K562 (cell line): Measurements from ENCODE around the gene COL9A2. TPM values are rescaled to one million over a fixed set of nuclear protein-coding genes. Genes with fewer than 3 reads are reported as not detected.
A peak's percentile ranks its signal among the peaks of the same experiment; 100 is the strongest.

ENCODE experiments used
- ATAC-seq: fragments of 200-7000 bp; cut with Tn5 transposase; 3 replicates; pipeline ENCODE4 v1.9.1; 2020; ENCODE audit warnings: moderate library complexity
- Bru-seq: library from RNA; stranded (reverse); fragments of 400-500 nt; gene quantifications from one replicate; lab custom pipeline; 2021; lab: Mats Ljungman, UMichigan
- BruChase-seq, 2 experiments: library from RNA; stranded (reverse); fragments of 400-500 nt; gene quantifications; one replicate each; lab custom pipeline; 2021; lab: Mats Ljungman, UMichigan
- BruUV-seq: library from RNA; stranded (reverse); fragments of 400-500 nt; replicated peaks from 2 replicates; lab custom pipeline; 2021; lab: Mats Ljungman, UMichigan
- CTCF ChIA-PET: fragments of 300-600 bp; formaldehyde crosslinking; extraction: SDS; loops from one replicate; lab custom pipeline; 2021; ENCODE audit warnings: low intra/inter-chr PET ratio; lab: Yijun Ruan, JAX
- POLR2A ChIA-PET: fragments of 300-600, 350-650 bp; sonication (Branson Sonifier 250); formaldehyde crosslinking; extraction: SDS; loops from one replicate; lab custom pipeline; 2021; ENCODE audit warnings: antibody characterized with exemption, inconsistent platforms; lab: Yijun Ruan, JAX
- DNase-seq, 4 experiments: peaks; one replicate each; pipeline versions ENCODE4 v3.0.0 to v3.0.0-alpha.2; 2011 to 2018; ENCODE audit warnings: low spot score in 3 of 4, mixed read lengths in 3 of 4; ENCODE audit errors: extremely low read depth in 1 of 4
- FAIRE-seq: peaks from 2 replicates; lab custom pipeline; 2011; peaks lifted over from hg19 to GRCh38; lab: Jason Lieb, UNC
- H2AFZ ChIP-seq: 2 replicates; pipeline ENCODE4 v1.6.0; 2011; ENCODE audit warnings: low read depth, low read length, control low read depth, inconsistent platforms
- H3K27ac ChIP-seq: fragments of 200-600 bp; 3 replicates; pipeline ENCODE4 v1.8.0; 2011; ENCODE audit warnings: low read depth, mild to moderate bottlenecking, control low read depth, inconsistent platforms, low read length, moderate library complexity, mixed read lengths; ENCODE audit errors: extremely low read depth
- H3K27me3 ChIP-seq, 2 experiments: fragments of 300-600 bp in 1 of 2; 2 replicates in 1 of 2; 3 replicates in 1 of 2; pipeline versions ENCODE4 v1.6.0 to v1.8.0; 2011; ENCODE audit warnings: inconsistent platforms in 2 of 2, low read length in 2 of 2, mild to moderate bottlenecking in 1 of 2, mixed read lengths in 1 of 2, moderate library complexity in 1 of 2; ENCODE audit not compliant: control insufficient read depth in 2 of 2, insufficient read depth in 2 of 2
- H3K36me3 ChIP-seq: fragments of 300-600 bp; 3 replicates; pipeline ENCODE4 v1.8.0; 2011; ENCODE audit warnings: mild to moderate bottlenecking, low read length, inconsistent platforms; ENCODE audit not compliant: control insufficient read depth, insufficient read depth
- H3K4me1 ChIP-seq, 2 experiments: fragments of 200-600 bp in 1 of 2; replicated peaks in 1 of 2; 2 replicates in 1 of 2; 3 replicates in 1 of 2; pipeline versions ENCODE4 v1.5.1 to v1.8.0; 2011; ENCODE audit warnings: inconsistent platforms in 2 of 2, low read length in 2 of 2, mild to moderate bottlenecking in 1 of 2, mixed read lengths in 1 of 2, moderate library complexity in 1 of 2; ENCODE audit not compliant: control insufficient read depth in 2 of 2, insufficient read depth in 2 of 2
- H3K4me2 ChIP-seq: 2 replicates; pipeline ENCODE4 v1.6.1; 2011; ENCODE audit warnings: low read length, control low read depth, inconsistent platforms, mixed read lengths; ENCODE audit not compliant: insufficient read depth
- H3K4me3 ChIP-seq: fragments of 200-600 bp; sonication (generic), shearing (Covaris generic); 2 replicates; pipeline ENCODE4 v1.5.1; 2016; ENCODE audit warnings: control low read depth, inconsistent platforms
- H3K79me2 ChIP-seq: fragments of 200-600 bp; 3 replicates; pipeline ENCODE4 v1.8.0; 2011; ENCODE audit warnings: low read length, inconsistent platforms; ENCODE audit not compliant: control insufficient read depth, insufficient read depth
- H3K9ac ChIP-seq, 2 experiments: 2 replicates each; pipeline versions ENCODE4 v1.6.0 to v1.6.1; 2011; ENCODE audit warnings: low read depth in 2 of 2, low read length in 2 of 2, control low read depth in 1 of 2, inconsistent platforms in 1 of 2, mild to moderate bottlenecking in 1 of 2, mixed read lengths in 1 of 2; ENCODE audit not compliant: insufficient read depth in 1 of 2
- H3K9me1 ChIP-seq: one replicate; pipeline ENCODE4 v1.6.0; 2011; ENCODE audit warnings: inconsistent platforms, mild to moderate bottlenecking, low read length, moderate library complexity; ENCODE audit not compliant: control insufficient read depth, insufficient read depth
- H3K9me3 ChIP-seq: replicated peaks from 2 replicates; pipeline ENCODE4 v1.5.1; 2011; ENCODE audit warnings: low read depth, low read length, inconsistent platforms; ENCODE audit not compliant: control insufficient read depth, insufficient read depth
- H4K20me1 ChIP-seq: replicated peaks from 2 replicates; pipeline ENCODE4 v1.6.1; 2011; ENCODE audit warnings: low read length, inconsistent platforms, mixed read lengths; ENCODE audit not compliant: control insufficient read depth, insufficient read depth
- HNRNPL ChIP-seq: fragments of 200-400 bp; formaldehyde crosslinking; IDR thresholded peaks from 2 replicates; pipeline ENCODE4 v1.6.1; 2017; ENCODE audit warnings: low read depth, mild to moderate bottlenecking, low read length
- ZBTB33 ChIP-seq: sonication (generic); formaldehyde crosslinking; IDR thresholded peaks from 2 replicates; pipeline ENCODE4 v1.8.1; 2023; ENCODE audit warnings: mild to moderate bottlenecking, missing genetic modification reagents
- ZBTB43 ChIP-seq: sonication (generic); formaldehyde crosslinking; IDR thresholded peaks from 2 replicates; pipeline ENCODE4 v1.8.0; 2023; ENCODE audit warnings: mild to moderate bottlenecking, missing genetic modification reagents
- WGBS: fragments of 100-300 bp; shearing (Covaris generic); methylation state at CpG from one replicate; pipeline ENCODE4 v1.1.6; 2016; ENCODE audit warnings: low coverage, mixed read lengths; ENCODE audit not compliant: insufficient coverage; ENCODE audit errors: missing lambda C conversion rate; 5-methylcytosine and 5-hydroxymethylcytosine counted together
- in situ Hi-C: fragments of 300-500 bp; cut with MboI; formaldehyde crosslinking; loops from 4 replicates; pipeline ENCODE4 v1.15.0; 2018; ENCODE audit warnings: inconsistent platforms, mixed read lengths
- intact Hi-C: fragments of 100-400 bp; cut with micrococcal nuclease; formaldehyde crosslinking; loops from 2 replicates; pipeline ENCODE4 v1.14.2; 2022
- long read RNA-seq, 3 experiments: library from polyadenylated mRNA in 2 of 3; library from RNA in 1 of 3; unstranded in 2 of 3; stranded (forward) in 1 of 3; transcript quantifications; one replicate each; pipeline ENCODE4 v2.0.0, GENCODE V29; 2019 to 2022
- polyA minus RNA-seq, 3 experiments: library from RNA; depleted of rRNA, polyadenylated mRNA; stranded (reverse); fragments of >200 nt; gene quantifications; 2 replicates each; pipeline ENCODE4 v1.2.3, GENCODE V29; 2011
- polyA plus RNA-seq, 8 experiments: library from polyadenylated mRNA; depleted of rRNA in 4 of 8; stranded (reverse) in 5 of 8; unstranded in 3 of 8; fragments of >200 nt; fragmentation: Nextera tagmentation in 2 of 8; fragmentation: Illumina TruSeq in 1 of 8; extraction: Ambion mirVana in 2 of 8; extraction: Trizol in 1 of 8; gene quantifications; 2 replicates each; pipeline versions ENCODE4 v1.2.1 to v1.2.3, GENCODE V29; 2011 to 2014; ENCODE audit warnings: inconsistent platforms in 1 of 8, missing spikeins in 1 of 8
- total RNA-seq, 7 experiments: library from RNA; depleted of rRNA in 6 of 7; stranded (reverse); fragments of >200 nt in 6 of 7; fragmentation: Illumina TruSeq in 2 of 7; extraction: Trizol in 2 of 7; gene quantifications; 2 replicates each; pipeline versions ENCODE4 v1.2.1 to v1.2.3, GENCODE V29; 2011 to 2021; ENCODE audit warnings: low replicate concordance in 1 of 7

The COL9A2 gene
- 0.58 and 1.9 TPM in 2 replicates for total RNA-seq (2011; cell fraction: chromatin; rRNA removed; ENCODE audit: low replicate concordance)
- total RNA-seq (2011; cell fraction: nucleolus; rRNA removed) = 0.53 and 1.3 TPM in 2 replicates
- total RNA-seq (2011; cell fraction: nucleoplasm; rRNA removed) = 0.73 and 1.1 TPM in 2 replicates
- total RNA-seq (2014; rRNA removed) = 0.90 and 0.95 TPM in 2 replicates
- total RNA-seq (2014; rRNA removed; fragmentation: Illumina TruSeq; extraction: Trizol) = 0.06 and 0.15 TPM in 2 replicates
- 0.60 and 0.72 TPM in 2 replicates for total RNA-seq (2015; rRNA removed; fragmentation: Illumina TruSeq; extraction: Trizol)
- 0.47 and 0.72 TPM in 2 replicates for total RNA-seq (2021)
- 0.31 and 0.45 TPM in 2 replicates for polyA plus RNA-seq (2011; rRNA removed)
- polyA plus RNA-seq (2011; cell fraction: cytosol; rRNA removed) = 0.46 and 0.47 TPM in 2 replicates
- polyA plus RNA-seq (2011; cell fraction: nucleus; rRNA removed) = 3.7 and 4.4 TPM in 2 replicates
- 0.78 and 3.8 TPM in 2 replicates for polyA plus RNA-seq (2012)
- polyA plus RNA-seq (2014; fragmentation: Illumina TruSeq; extraction: Trizol) = 0.24 and 0.54 TPM in 2 replicates
- under 1 TPM; 0.03 TPM for polyA plus RNA-seq (2014; fragmentation: Nextera tagmentation; extraction: Ambion mirVana)
- 1.5 and 2.2 TPM in 2 replicates for polyA plus RNA-seq (2014; rRNA removed)
- 0.11 and 0.30 TPM in 2 replicates for polyA minus RNA-seq (2011; rRNA and poly(A)+ RNA removed)
- 1.6 TPM in 1 of 2 replicates, not detected in the other for polyA minus RNA-seq (2011; cell fraction: cytosol; rRNA and poly(A)+ RNA removed)
- 0.13 and 1.4 TPM in 2 replicates for polyA minus RNA-seq (2011; cell fraction: nucleus; rRNA and poly(A)+ RNA removed)
- Bru-seq, nascent RNA = percentile 32 among the genes with signal in this experiment
- BruChase-seq, experiment 1, labeled RNA remaining after a 2-hour chase = percentile 26 among the genes with signal in this experiment
- percentile 22 among the genes with signal in this experiment for BruChase-seq, experiment 2, labeled RNA remaining after a 6-hour chase
- long read RNA-seq, experiment 1, partial matches to known transcripts = 0 of 2 reads
- long read RNA-seq, experiment 1, other reads (novel, unspliced or antisense) = 2 of 2 reads
- long read RNA-seq, experiment 2, partial matches to known transcripts = 0 of 2 reads
- long read RNA-seq, experiment 2, other reads (novel, unspliced or antisense) = 2 of 2 reads
- long read RNA-seq, experiment 3, partial matches to known transcripts = 0 of 1 reads
- long read RNA-seq, experiment 3, other reads (novel, unspliced or antisense) = 1 of 1 reads

DNA sequence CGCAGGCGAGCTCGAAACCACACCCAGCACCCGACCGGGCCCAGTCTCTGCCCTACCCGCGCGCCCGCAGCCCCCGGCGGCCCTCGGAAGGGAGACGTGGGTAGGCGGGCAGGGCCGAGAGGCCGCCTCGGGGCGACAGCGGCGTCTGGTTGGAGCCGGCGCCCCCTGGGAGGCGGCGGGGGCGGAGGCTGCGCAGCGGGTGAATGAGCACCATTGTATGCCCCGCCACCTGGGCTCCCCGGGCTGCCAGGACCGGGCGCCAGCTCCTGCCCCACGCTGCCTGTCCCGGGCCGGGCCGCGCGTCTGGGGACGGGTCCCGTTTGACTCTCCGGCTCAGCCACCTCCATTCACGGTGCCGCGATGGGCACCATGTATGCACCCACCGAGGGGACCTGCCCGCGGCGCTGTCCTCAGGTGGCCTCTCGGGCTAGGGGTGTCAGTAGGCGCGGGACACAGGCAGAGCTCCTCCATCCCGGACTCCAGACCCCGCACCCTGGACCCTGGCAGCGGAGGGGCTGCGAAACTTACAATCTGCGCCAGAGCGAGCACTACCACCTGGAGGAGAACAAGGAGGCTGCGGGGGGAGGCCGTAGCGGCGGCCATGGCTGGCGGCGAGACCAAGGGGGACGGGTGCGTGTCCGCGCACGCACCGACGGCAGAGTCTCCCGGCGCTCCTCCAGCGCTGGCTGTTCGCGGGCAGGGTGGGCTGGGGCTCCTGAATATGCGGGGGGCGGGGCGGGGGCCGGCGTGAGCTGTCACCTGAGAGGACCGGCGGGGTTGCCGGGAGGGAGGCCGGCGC lies at the start of gene COL9A2:
Gene COL9A2, minus strand, starts transcription at position 692 of the 799 bp plus-strand sequence. Its CDS starts 89 bp downstream, at position 603.
- BruUV-seq = no TSS peak
- no peaks in the 10 kb centered on the region for H3K9me1 ChIP-seq
- H2AFZ ChIP-seq = no peak within 1 kb of the TSS; the same call in 1 of the 2 replicates
- TF ChIP-seq ZBTB43 (CRISPR knock-in tag) (no peak), ZBTB33 (peak; percentile 71), HNRNPL (peak; percentile 36; the same call in 1 of the 2 replicates)
- intact Hi-C loops = loop anchor here (5.0 kb wide), 1 partner anchor 86 kb away; no protein-coding TSS in a partner anchor
- H3K4me2 ChIP-seq = no peak within 1 kb of the TSS
- FAIRE-seq = no peak
- in situ Hi-C loops = no loop called here
- no peak within 1 kb of the TSS for H3K27ac ChIP-seq
- H3K27me3 ChIP-seq = no peaks in the 10 kb centered on the region
- peak in 1 of 4 experiments; percentile 8 for DNase-seq
- peaks cover 32 to 60% of the 10 kb centered on the region in 2 experiments for H3K4me1 ChIP-seq
- no peak within 1 kb of the TSS for H3K9ac ChIP-seq
- ATAC-seq = no peak
- H3K79me2 ChIP-seq = no peaks in the 10 kb centered on the region
- H4K20me1 ChIP-seq = no peaks in the 10 kb centered on the region
- 96% methylated on average over 30 of the region's 84 CpGs for WGBS
- CTCF ChIA-PET = interaction anchor here (2.1 kb wide), 1 partner anchor 88 kb away, joined by 8 read pairs; no protein-coding TSS in a partner anchor
- no peaks in the 10 kb centered on the region for H3K36me3 ChIP-seq
- no peak within 1 kb of the TSS for H3K4me3 ChIP-seq
- no peaks in the 10 kb centered on the region for H3K9me3 ChIP-seq
- POLR2A ChIA-PET = interaction anchor here (0.6 to 1.1 kb wide), 2 partner anchors 18 to 23 kb away, joined by 3 to 4 read pairs; no protein-coding TSS in a partner anchor
